GF-D8 (cell line): ENCODE measurements around the gene PLBD1.

ENCODE experiments used
- DNase-seq: peaks from one replicate; lab custom pipeline; 2025; lab: John Stamatoyannopoulos, UW

Gene PLBD1, protein sequence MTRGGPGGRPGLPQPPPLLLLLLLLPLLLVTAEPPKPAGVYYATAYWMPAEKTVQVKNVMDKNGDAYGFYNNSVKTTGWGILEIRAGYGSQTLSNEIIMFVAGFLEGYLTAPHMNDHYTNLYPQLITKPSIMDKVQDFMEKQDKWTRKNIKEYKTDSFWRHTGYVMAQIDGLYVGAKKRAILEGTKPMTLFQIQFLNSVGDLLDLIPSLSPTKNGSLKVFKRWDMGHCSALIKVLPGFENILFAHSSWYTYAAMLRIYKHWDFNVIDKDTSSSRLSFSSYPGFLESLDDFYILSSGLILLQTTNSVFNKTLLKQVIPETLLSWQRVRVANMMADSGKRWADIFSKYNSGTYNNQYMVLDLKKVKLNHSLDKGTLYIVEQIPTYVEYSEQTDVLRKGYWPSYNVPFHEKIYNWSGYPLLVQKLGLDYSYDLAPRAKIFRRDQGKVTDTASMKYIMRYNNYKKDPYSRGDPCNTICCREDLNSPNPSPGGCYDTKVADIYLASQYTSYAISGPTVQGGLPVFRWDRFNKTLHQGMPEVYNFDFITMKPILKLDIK

DNA sequence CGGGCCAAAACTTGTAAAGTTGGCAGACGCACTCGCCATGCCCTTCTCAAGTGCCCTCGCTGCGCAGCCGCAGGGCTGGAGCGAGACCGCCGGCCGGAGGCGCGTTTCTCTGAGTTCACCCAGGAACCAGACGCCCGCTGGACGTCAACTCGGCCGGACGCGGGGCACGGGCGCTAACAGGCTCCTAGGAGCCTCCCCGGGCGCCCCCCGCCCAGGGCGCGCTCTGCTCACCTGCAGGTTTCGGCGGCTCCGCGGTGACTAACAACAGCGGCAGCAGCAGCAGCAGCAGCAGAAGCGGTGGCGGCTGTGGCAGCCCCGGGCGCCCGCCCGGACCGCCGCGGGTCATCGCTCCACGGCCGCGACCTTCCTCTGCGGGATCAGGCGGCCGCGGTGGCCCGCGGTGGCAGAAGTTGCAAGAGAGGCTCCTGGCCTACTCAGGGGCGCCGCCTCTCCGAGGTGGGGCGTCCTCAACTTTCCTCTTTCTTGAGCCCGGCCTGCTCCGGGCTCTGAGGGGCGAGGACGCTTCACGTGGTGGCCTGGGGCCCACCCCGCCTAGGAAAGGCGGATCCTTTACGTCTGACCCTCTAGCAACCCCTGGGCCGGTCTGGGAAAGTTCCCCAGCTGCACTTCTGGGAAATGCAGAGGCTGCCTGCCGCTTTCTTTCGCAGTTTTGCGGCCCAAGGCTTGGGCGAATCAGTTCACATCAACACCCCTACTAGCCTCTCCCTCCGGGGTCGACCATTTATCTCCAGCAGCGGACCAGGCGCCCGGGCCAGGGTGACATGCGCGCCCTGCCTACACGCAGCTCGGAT, at the start of gene PLBD1:
TSS of gene PLBD1 (minus strand) at position 533 of the 812 bp plus-strand sequence. CDS start at position 346, 187 bp downstream.
- DNase-seq: no peak

DNA sequence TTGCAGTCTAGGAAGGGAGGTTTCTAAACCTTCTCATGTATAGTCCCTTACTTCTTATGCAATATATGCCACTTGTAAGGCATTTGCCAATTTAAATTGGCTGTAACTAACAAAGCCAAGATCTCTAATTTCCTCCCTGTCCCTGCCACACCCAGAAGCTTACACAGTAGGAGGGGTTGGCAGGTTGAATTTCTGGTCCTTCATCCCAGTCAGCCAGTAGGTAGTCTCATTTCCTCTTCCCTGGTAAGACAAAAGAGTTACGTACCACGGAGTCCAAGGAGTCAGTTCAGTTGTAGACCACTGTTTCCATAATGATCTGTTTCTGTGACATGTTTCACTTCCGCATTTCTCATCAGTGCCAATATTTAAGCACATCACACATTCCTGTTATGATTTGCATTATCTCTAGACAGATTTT, 47.0 kb upstream of the PLBD1 start:
- DNase-seq: no peak

DNA sequence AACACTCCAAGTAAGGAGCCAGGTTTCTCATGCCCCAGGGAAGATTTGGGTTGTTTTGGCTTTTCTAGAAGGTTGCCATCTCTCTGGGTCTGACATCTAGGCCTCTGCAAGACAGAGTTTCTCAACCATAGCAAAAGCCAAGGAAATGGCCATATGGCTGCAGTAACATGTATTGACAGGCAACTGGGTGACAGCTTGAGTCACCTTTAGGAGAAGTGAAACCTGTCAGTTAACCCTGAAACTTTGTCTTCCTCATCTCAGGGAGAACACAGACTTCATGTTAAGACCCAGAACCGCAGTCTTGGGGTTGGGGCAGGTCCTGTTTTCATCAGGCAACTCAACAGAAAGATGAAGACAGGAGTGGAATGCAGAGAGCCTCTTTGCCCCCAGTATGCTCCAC, 46.0 kb upstream of the PLBD1 start:
- no peak for DNase-seq

DNA sequence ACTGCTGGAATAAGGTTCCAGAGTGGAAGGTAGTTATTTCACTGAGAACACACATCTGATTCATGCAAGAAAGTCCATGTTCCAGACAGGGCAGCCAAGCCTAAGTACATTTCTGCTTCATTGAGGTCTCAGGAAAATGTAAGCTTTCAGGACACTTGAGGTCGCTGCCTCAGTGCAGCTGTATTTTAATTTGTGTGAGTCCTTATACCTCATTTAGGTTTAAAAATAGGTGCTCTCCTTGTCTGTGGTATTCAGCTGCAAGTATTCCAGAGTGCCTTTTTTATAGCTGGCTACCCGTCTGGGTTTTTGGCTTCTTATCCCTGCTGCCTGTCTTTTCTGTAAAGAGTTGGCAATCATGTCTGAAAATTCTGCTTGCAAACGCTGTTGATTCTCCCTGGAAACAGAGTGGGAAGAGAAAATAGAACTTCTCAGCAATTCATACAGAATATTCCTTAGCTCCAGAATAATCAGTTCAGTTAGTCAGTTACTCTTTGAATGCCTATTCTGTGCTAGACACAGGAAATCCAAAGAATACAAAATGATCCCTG, 45.3 kb upstream of the PLBD1 start:
- DNase-seq: no peak

DNA sequence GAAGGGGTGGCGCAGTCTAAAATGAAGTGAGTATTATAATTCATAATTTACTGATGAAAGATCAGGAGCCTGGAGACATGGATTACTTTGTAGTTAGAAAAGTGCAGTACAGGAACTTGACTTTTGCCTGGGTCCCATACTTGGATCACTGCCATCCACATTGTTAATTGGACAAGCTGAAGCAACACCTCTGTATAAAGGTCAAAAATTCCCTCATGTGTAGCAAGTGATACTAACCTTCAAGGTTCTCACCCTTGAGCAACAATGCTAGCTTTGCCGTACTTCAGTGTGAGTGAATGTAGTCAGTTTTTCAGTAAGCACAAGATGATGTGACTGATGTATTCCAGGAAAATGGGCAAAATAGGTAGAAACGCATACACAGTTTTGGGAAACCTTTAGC, 44.6 kb upstream of the PLBD1 start:
- DNase-seq: no peak

DNA sequence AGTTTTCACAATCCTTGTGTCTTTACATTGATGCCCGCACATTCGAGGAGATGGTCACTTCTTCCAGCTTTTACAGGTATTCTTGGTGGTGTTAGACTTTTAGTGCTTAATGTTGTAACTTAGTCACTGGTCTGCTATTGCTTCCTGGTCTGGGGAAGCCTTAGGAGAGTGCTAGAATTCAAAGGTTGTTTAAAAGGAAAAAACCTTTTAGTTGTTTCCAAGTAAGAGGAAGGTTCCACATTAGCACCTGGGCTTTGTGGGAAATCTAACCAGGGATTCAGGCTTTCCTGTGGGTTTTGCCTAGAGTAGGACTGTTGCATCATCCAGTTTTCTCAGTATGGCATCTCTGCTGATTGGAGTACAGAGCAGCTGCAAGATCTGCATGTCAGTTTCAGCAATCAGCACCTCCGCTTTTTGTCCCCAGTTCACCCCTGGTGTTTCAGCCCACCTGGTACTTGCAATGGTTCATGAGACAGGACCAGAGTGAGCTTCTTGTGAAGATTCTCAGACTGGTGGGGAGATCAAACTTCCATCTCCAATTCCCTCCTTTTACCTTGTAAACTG, 44.0 kb upstream of the PLBD1 start:
- DNase-seq: no peak

DNA sequence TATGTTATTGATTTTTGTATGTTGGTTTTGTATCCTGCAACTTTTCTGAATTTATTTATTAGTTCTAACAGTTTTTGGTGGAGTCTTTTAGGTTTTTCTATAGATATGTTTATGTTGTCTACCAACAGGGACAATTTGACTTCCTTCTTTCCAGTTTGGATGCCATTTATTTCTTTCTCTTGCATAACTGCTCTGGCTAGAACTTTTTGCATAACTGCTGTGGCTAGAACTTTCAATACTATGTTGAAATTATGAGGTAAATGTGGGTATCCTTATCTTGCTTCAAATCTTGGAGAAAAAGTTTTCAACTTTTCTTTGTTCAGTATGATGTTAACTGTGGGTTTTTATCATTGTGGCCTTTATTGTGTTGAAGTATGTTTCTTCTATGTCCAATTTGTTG, 39.9 kb upstream of the PLBD1 start:
- peak; percentile 80 for DNase-seq

DNA sequence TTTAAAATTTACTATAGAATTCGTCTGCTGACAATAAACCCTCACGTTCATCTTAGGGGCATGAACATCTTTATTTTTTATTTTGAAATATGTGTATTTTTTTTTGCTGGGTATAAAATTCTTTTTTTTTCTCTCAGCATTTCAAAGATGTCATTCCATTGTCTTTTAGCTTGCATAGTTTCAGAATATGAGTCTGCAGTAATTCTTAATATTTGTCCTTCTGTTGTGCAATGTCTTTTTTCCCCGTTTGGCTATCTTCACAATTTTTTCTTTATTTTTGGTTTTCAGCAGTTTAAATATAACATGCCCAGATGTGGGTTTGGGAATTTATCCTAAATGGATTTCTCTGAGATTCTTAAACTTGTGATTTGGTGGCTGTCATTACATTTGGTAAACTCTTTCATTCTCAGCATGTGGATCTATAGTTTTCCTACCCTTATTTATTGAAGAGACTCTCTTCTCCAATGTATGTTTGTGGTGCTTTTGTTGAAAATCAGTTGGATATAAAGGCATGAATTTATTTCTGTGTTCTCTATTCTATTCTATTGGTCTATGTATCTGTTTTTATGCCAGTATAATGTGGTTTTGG, 37.8 kb upstream of the PLBD1 start:
- no peak for DNase-seq

DNA sequence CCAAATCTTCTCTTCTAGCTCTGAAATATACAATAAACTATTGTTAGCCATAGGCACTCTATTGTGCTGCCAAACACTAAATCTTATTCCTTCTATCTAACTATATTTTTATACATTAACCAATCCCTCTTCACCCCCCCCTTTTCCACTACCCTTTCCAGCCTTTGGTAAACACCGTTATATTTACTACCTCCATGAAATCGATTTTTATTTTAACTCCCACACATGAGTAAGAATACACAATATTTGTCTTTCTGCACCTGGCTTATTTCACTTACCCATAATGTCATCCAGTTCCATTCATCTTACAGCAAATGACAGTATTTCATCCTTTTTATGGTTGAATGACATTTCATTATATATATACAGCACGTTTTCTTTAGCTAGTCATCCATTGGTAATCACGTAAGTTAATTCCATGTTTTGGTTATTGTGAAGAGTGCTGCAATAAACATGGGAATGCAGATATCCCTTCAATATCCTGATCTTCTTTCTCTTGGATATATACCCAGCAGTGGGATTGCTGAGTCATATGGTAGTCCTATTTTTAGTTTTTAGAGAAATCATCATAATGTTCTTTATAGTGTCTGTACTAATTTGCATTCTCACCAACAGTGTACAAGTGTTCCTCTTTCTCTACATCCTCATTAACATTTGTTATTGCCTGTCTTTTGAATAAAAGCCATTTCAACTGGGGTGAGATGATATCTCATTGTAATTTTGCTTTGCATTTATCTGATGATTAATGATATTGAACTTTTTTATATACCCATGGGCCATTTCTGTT, 34.2 kb upstream of the PLBD1 start:
- DNase-seq: no peak

DNA sequence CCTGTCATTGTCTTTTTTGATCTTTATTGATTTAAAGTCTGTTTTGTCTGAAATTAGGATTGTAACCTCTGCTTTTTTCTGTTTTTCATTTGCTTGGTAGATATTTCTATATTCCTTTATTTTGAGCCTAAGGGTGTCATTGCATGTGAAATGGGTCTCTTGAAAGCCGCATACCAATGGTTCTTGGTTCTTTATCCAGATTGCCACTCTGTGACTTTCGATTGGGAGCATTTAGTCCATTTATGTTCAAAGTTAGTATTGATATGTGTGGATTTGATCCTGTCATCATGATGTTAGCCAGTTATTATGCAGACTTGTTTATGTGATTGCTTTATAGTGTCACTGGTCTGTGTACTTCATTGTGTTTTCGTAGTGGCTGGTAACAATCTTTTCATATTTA, 29.8 kb upstream of the PLBD1 start:
- DNase-seq: no peak

DNA sequence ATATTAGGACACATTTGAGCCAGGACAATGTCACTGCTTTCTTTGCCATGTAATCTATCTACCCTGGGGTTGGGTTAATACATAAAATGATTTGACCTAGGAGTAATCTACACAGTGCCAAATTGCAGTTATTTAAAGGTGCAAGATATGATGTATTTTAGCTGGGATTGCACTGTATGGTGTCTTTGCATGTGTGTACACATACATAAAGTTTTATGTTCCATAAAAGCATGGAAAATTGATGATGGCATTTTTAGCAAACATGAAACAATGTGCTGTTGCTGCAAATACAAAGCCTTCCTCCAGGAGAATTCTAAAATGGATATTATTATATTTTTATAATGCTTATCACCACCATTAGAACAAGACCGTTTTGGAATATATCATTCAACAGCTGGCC, 24.0 kb upstream of the PLBD1 start:
- DNase-seq: no peak

DNA sequence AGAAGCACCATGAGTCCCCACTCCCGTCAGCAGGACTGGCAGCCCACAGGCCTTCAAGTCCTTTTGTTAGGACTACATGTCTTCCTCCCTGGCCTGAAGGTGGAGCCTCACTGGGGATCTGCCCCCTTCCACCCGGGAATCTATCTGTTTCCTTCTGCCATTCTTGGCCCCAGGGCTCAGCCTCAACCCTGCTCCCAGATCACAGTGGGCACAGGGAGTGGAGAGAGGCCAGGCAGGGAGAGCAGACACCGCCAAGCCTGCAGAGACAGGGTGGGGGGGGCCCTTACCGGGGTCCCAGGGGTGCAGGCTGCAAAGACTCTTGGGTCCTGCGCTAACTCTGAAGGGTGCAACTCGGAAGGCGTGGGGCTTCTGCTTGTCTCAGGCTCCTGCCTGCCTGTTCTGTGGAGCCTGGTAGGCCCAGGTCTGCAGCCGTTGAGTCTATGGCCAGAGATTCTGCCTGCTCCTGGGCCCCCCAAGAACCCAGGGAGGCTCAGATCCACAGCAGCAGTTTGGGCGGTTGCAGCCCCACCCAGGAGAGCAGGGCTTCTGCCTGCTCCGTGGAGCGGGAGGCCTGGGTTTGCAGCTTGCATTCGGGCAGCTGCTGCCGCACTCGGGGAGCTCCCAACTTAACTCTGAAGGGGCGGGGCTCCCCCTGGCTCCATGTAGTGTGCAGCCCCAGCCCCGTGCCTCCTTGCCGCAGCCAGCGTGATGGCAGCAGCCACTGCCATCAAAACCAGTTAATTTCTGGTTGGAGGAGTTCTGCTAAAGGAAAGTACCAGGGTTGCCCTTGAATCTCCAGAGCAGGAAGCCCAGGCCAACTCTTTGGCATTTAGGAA, 21.7 kb upstream of the PLBD1 start:
- DNase-seq: no peak

DNA sequence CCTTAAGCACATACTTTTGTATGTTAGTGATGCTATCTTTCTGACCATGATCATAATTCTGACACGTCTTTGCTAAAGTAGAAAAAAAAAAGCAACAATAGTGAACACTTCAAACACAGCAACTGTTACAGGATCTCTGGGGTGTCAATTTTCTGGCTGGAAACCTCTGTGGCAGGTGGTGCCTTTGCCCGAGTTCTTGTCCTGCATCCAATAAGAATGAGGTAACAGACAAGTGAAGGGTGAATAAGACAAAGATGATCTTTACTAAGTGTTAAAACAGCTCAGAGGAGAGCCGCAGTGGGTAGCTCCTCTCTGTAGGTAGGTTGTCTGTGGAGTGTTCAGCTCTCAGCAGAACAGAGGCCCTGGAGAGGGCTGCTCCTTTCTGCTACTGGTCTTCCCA, 20.9 kb upstream of the PLBD1 start:
- DNase-seq: no peak

DNA sequence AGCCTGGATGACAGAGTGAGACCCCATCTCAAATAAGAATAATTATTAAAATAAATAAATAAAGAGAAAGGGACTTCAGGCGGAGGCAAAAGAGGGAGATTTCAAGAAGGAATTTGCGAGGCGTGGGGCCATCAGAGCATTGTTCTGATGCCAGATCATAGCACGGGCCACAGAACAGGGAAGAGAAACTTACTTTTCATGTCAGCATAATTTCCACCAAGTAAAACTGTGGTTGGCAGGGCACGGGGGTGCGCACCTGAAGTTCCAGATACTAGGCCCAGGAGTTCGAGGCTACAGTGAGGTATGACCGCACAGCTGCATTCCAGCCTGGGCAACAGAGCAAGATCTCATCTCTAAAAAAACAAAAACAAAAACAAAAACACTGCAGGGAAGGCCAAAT, 11.0 kb upstream of the PLBD1 start:
- DNase-seq: no peak

DNA sequence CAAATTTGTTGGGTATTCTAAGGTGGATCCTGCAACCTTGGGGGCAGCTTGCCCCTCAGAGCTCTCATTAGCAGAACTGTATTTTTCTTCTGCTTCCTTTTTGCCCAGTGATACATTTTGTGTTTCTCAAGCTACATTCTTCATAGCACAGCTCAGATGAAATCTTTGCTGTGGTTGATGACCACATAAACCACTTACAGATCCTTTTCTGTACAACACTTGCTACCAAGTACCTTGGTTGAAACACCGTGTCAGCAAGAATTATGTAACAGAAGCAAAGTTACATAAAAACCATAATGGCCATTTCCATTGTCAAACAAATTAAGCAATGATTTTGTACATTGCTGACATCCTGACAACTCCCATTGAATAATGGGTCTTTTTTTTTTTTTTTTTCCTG, 9.7 kb upstream of the PLBD1 start:
- DNase-seq: peak; percentile 80

DNA sequence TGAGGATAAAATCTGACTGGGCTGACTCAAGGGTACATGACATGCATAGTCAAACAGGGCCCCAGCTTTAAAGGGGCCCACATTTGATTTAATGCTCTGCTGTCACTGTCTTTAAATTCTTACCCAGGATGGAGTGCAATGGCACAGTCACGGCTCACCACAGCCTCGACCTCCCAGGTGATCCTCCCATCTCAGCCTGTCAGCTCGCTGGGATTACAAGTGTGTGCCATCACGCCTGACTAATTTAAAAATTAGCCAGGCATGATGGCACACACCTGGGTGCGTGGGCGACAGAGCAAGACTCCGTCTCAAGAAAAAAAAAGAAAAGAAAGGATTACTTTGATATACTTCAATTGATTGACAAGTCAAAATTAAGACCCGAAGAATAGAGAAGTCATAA, 9.2 kb upstream of the PLBD1 start:
- no peak for DNase-seq

DNA sequence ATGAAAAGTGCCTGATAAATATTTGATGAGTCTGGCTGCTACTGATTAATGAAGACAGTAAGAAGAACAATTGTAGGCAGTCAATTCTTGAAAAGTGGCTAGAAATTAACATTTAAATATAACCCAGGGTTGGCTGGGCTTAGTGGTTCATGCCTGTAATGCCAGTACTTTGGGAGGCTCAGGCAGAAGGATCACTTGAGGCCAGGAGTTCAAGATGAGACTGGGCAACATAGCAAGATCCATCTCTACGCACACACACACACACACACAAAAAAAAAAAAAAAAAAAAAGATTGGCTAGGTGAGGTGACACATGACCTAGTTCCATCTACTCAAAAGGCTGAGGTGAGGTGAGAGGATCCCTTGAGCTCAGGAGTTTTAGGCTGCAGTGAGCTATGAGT, 7.9 kb upstream of the PLBD1 start:
- no peak for DNase-seq

DNA sequence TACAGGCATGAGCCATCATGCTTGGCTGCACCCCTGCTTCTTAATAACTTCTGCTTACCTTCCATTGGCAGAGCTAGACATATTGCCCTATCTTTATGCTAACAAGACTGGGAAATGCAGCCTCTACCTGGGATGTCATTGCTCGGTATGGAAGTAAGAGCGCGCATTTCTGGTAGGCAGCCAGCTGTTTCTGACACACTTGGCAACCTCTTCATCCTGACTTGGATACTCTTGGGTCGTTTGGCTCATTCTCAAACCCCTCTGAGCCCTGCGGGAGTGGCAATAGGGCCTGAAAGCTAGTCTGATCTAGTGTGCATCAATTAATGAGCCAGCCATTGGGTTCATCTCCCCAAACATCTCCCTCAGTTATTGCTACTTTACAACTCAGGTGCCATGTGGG, 5.4 kb upstream of the PLBD1 start:
- no peak for DNase-seq

DNA sequence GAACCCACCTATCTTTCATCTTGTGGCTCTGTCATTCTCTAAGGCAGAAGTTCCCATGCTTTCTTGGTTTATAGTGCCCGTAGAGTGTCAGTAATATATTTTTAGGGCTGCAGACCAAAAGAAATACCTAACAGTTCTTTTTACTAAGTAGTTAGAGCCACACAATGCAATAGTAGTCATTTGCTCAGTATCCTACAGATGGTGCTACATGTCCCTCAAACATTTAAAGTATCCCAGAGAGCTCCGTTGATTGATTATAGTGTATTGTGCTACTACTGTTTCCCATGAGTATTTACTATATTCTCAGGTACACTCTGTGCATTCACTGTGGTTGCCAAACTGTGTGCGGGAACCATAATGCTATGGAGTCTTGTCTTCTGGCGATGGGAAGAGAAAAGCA, 4.7 kb upstream of the PLBD1 start:
- no peak for DNase-seq

DNA sequence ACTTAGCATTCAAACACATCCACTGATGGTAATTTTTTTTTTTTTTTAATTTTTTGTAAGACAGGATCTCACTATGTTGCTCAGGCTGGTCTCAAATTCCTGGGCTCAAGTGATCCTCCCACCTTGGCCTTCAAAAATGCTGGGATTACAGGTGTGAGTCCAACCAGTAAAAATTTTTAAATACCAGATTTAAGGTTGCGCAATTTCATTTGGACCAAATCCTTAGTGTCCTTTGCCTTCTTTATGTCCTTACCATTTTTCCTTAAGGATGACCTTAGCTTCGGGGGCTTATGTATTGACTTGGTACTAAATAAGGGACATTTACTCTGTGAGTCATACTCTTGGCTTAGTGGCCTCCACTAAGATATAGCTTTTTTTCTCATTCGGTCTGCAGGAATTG, 4.1 kb upstream of the PLBD1 start:
- DNase-seq: no peak
